GM19452 (cell line): ENCODE measurements around the gene SH2D1B.
"Not testable (repeated sequence)": the region's sequence is repeated elsewhere in the genome, so short reads cannot be mapped to it uniquely, and the experiment has no call there.

Experiments used
- ATAC-seq: cut with Tn5 transposase; IDR thresholded peaks from one replicate; pipeline ENCODE4 v1.9.1; 2021; ENCODE audit not compliant: unreplicated experiment

SH2D1B gene

GRCh38 chr1:162412002-162412401 is at the start of gene SH2D1B:
Gene SH2D1B, minus strand, starts transcription at chr1:162412136. Its CDS starts 120 bp downstream, at chr1:162412016.
- no peak for ATAC-seq

DNA sequence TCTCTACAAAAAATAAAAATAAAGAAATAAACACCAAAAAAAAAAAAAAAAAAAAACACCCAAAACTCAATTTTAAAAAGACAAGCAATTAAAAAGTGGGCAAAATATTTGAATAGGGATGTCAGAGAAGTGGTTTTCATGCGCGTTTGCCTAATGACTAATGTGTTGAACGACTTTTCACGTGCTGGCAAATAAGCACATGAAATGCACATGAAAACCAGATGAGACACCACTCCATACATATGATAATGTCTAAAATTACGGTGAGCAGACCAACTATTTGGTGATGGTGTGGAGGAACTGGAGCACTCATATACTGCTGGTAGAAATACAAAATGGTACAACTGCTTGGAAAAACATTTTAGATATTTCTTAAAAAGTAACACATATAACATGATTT is 46.3 kb upstream of the SH2D1B start:
- no peak for ATAC-seq

GRCh38 chr1:162456323-162456722 is 44.4 kb upstream of the SH2D1B start:
- ATAC-seq: no peak

GRCh38 chr1:162454361-162454760 is 42.4 kb upstream of the SH2D1B start:
- not testable (repeated sequence) for ATAC-seq

- ATAC-seq: no peak
These were observed 35.0 kb upstream of the SH2D1B start for GRCh38 chr1:162446946-162447345.

DNA sequence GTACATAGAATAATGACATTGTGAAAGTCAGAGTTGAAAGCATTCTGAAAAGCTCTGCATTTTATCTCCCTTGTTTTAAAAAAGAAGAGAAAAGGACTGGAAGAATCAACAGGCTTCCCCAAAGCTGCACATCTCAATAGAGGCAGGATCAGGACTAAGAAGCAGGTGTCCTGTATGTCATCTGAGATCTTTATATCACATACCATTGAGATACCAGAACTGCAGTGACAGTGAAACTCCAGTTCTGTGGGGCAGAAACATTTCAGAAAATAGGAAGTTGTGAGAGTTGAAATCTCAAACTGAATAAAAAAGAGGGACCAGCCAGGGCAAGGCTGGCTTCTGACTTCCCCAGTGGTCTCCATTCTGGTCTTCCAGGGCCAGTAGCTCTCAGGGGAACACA is 33.0 kb upstream of the SH2D1B start:
- no peak for ATAC-seq

GRCh38 chr1:162432977-162433713 is 21.2 kb upstream of the SH2D1B start:
- not testable (repeated sequence) for ATAC-seq

DNA sequence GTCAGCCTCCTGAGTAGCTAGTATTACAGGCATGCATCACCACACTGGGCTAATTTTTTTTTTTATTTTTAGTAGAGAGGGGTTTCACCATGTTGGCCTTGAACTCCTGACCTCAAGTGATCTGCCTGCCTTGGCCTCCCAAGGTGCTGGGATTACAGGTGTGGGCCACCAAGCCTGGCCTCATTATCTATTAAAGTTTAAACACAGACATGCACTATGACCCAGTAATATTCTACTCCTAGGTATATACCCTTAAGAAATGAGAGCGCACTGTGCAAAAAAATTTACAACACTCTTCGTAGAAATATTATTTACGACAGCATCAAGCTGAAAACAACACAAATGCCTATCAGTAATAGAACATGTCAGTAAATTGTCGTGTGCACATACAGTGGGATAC is 18.6 kb upstream of the SH2D1B start:
- no peak for ATAC-seq

DNA sequence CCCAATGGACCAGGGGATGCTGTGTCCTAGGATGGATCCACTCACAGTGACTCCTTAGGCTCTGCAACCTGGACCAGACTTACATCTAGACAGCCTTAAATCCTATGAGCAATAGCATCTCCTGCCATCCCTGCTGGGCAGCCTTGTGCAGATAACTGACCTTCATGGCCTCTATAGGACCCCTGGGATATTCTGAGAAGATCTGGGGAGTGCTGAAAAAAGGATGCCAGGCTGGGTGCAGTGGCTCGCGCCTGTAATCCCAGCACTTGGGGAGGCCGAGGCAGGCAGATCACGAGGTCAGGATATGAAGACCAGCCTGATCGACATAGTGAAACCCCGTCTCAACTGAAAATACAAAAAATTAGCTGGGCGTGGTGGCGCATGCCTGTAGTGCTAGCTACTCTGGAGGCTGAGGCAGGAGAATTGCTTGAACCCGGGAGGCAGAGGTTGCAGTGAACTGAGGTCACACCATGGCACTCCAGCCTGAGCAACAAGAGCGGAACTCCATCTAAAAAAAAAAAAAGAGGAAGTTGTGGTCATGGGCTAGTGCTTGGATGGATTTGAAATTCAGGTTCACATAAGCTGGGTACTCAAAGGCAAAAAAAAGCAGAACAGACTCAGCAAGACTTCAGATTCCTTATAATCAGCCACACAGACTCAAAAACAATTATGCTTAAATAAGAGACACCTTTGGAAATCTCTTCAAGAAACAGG is 10.9 kb upstream of the SH2D1B start:
- no peak for ATAC-seq

GRCh38 chr1:162421258-162422164 is 9.6 kb upstream of the SH2D1B start:
- no peak for ATAC-seq

DNA sequence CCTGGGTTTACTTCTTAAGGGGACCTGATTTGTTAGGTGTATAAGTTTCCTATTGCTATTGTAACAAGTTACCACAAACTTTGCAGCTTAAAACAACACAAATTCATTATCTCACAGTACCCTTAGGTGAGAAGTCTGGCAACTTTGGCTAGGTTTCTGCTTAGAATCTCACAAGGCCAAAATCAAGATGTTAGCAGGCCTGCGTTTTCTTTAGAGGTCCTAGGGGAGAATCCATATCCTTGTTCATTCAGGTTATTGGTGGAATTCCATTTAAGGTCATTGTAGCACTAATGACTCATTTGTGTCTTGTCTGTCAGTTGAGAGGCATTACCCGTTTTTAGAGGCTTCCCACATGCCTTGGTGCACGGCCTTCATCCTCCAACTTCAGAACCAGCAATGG is 8.2 kb upstream of the SH2D1B start:
- ATAC-seq: no peak

DNA sequence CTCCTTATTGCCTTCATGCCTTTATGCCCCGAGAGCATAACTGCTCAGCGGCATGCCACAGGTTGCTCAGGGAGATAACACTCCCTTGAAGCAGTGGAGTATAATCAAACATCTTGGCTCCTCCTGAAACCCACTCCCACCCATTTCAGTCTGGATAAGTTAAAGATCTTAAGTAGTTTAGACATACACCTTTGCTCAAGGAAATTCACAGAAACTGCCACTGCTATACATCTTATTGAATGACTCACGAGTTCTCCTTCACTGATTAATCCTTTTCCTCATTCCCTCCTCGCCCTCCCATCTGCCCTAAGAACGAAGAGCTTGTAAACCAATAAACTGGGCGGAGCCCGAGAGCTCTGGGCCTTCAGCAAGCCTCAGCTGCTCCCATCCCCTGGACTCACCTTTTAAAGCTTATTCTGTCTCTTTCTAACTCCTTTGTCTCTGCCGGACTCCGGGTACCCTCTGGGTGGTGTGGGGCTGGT is 7.6 kb upstream of the SH2D1B start:
- ATAC-seq: not testable (repeated sequence)

DNA sequence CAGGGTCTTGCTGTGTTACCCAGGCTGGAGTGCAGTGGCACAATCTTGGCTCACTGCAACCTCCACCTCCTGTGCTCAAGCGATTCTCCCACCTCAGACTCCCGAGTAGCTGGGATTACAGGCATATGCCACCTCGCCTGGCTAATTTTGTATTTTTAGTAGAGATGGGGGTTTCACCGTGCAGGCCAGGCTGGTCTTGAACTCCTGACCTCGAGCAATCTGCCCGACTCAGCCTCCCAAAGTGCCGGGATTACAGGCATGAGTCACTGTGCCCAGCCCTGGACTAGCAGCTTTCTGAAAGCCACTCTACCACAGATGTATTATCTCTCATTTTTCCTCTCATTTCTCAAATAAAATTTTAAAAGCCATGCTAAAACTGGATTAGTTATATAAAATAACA is 6.6 kb upstream of the SH2D1B start:
- not testable (repeated sequence) for ATAC-seq

DNA sequence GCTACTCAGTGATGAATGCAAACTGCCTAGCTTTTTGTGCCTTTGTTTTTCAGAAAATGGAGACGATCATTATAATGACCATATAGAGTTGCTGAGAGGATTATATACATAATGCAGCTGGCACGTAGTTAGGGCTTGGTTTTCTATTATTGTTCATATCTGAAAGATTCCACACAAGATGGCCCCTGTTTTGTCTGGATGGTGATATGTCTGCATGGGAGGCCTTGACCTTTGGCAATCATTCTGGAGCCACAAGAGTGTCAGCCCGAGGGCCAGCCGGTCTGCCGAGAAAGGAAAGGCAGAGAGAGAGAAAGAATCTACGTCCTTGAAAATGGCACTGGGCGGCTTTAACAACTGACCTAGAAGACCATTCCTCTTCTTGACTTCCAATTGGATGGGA is 5.7 kb upstream of the SH2D1B start:
- no peak for ATAC-seq

DNA sequence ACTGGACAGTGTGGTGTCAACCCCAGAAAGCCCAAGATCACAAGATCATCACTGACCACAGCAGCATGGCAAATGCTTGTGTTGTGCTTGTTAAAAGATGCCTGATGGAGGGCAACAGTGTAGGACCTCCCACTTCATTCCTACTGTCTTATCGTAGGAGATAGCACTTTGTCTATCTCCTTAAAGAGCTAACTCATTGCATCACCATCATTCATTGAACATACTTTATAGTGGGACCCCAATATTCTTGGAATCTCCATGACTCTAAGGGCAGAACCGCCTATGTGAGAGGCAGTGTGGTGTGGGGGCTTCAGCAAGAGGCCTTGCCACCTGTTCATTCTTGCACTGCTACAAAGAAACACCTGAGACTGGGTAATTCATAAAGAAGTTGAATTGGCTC is 5.0 kb upstream of the SH2D1B start:
- no peak for ATAC-seq

DNA sequence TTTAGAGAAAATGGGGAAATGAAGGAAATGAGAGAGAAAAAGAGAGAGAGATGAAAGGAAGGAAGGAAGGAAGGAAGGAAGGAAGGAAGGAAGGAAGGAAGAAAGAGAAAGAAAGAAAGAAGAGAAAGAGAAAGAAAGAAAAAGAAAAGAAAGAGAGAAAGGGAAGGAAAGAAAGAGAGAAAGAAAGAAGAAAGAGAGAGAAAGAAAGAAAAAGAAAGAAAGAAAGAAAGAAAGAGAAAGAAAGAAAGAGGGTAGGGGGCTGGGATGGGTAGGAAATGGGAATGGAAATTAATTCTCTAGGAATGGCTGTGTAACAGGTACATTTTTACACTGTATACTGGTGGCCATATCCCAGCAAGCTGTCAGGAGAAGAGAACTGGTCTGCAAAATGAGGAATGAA is 4.3 kb upstream of the SH2D1B start:
- ATAC-seq: no peak

DNA sequence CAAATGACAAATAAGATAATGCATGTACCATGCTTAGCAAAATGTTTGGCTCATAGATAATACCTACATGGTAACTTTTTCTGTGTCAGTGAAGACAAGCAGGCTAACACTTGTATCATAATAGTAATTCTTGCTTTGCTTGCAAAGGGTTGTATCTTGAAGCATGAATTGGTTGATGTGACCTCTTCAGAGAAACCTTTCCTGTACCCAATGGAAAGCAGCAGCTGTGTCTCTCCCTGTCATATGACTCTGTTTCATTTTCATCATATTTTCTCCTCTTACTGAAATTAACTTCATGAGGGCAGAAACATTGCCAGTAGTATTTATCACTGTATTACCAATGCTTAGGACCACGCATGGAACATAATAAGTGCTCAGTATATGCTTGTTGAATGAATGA is 4.4 kb downstream of the SH2D1B start:
- no peak for ATAC-seq

DNA sequence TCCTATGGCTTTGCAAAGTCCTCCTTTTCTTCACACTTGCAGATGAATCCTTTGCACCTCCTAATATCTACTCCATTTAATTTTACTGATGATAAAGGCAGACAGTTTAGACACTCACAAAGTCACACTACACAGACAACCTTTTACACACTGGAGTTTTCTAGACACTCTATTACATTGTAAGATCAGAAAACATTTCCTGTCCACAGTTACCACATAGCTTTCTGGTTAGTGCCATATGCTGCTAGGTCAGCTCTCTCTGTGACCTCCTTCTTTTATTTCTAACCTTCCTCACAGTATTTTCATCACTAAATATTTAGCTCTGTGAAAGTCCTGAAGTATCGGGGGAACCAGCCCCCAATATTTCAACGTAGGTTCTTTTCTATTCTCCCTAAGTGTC is 5.1 kb downstream of the SH2D1B start:
- ATAC-seq: no peak

GRCh38 chr1:162405800-162406199 is 6.1 kb downstream of the SH2D1B start:
- no peak for ATAC-seq

- ATAC-seq: no peak
These were observed 7.3 kb downstream of the SH2D1B start for GRCh38 chr1:162404550-162405160.

DNA sequence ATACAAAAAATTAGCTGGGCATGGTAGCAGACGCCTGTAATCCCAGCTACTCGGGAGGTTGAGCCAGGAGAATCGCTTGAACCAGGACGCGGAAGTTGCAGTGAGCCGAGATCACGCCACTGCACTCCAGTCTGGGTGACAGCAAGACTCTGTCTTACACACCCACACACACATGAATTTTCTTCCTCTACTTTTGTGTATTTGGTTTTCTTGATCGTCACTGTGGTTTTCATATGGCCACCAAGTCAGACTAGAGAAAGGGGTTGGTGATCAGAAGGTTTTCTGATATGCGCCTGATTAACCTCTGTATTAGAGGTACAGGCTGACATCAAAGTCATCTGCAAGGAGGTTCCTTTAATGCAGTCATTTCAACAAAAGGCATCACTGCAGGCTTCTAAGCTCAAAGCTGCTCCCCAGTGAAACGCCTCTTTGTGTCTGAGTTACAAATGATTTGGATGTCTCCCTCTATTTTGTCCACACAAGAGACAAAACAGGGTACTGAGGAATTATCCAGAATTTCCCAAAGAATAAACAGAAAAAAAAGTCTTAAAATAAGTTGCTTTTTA is 11.1 kb downstream of the SH2D1B start:
- no peak for ATAC-seq
